Ascending aorta (tissue), 2 donors: ENCODE measurements around the gene CHMP6. TPM values are rescaled to one million over a fixed set of nuclear protein-coding genes. Genes with fewer than 3 reads are reported as not detected.

Source experiments
- DNase-seq, 2 donors: peaks; one replicate each; pipeline ENCODE4 v3.0.0-alpha.2; 2019; ENCODE audit warnings: low spot score in 2 of 2
- H3K27ac ChIP-seq, 2 donors: fragments of 200-600 bp; sonication (generic); one replicate each; pipeline ENCODE4 v1.5.1; 2016 to 2017; ENCODE audit warnings: mild to moderate bottlenecking in 1 of 2
- H3K27me3 ChIP-seq: fragments of 200-600 bp; sonication (generic); one replicate; pipeline ENCODE4 v1.5.1; 2017
- H3K36me3 ChIP-seq, 2 donors: fragments of 200-600 bp; sonication (generic); one replicate each; pipeline ENCODE4 v1.5.1; 2016
- H3K4me1 ChIP-seq, 2 donors: fragments of 200-600 bp; sonication (generic); one replicate each; pipeline ENCODE4 v1.5.1; 2016 to 2017; ENCODE audit warnings: mild to moderate bottlenecking in 1 of 2
- H3K4me3 ChIP-seq, 2 donors: fragments of 200-600 bp; sonication (generic); one replicate each; pipeline ENCODE4 v1.5.1; 2016 to 2017; ENCODE audit warnings: mild to moderate bottlenecking in 1 of 2
- H3K9me3 ChIP-seq, 2 donors: fragments of 200-600 bp; sonication (generic); one replicate each; pipeline ENCODE4 v1.5.1; 2016
- CTCF ChIP-seq, 3 experiments: fragments of 200-600 bp in 2 of 3; fragments of 450-650 bp in 1 of 3; sonication (generic) in 2 of 3; IDR thresholded peaks; one replicate each; pipeline ENCODE4 v1.5.1; 2016 to 2019; ENCODE audit warnings: antibody characterized with exemption in 3 of 3, mild to moderate bottlenecking in 1 of 3, moderate library complexity in 1 of 3
- intact Hi-C: fragments of 100-400 bp; cut with DNase I; formaldehyde crosslinking; loops from one replicate; pipeline ENCODE4 v1.15.1; 2023
- total RNA-seq: library from RNA; depleted of rRNA; stranded (reverse); fragments of >200 nt; gene quantifications from one replicate; pipeline ENCODE4 v1.1.0, GENCODE V29; 2016

CHMP6 gene
- total RNA-seq, 1 donor from 2014 or later, result 32.1 TPM

GRCh38 chr17:81043319-81043724, 51.7 kb downstream of the CHMP6 start:
- no peak for DNase-seq
- H3K4me1 ChIP-seq, result peaks cover 2 to 18% of the 10 kb centered on the region in 2 donors
- H3K4me3 ChIP-seq, result no peak overlapping the region
- no peaks in the 10 kb centered on the region for H3K27me3 ChIP-seq
- H3K27ac ChIP-seq, result peak overlapping the region in 1 of 2 donors; percentile 27
- no peaks in the 10 kb centered on the region for H3K9me3 ChIP-seq
- H3K36me3 ChIP-seq, result no peaks in the 10 kb centered on the region
- intact Hi-C loops, result no loop called here
- TF ChIP-seq CTCF (IDR thresholded peaks at IDR 0.05), result no peak

GRCh38 chr17:81043725-81044427, 52.2 kb downstream of the CHMP6 start:
- no peak overlapping the region for H3K4me3 ChIP-seq
- intact Hi-C loops, result no loop called here
- no peaks in the 10 kb centered on the region for H3K9me3 ChIP-seq
- H3K36me3 ChIP-seq, result no peaks in the 10 kb centered on the region
- H3K27ac ChIP-seq, result peak overlapping the region in 1 of 2 donors; percentile 59
- TF ChIP-seq CTCF (IDR thresholded peaks at IDR 0.05), result no peak
- peaks cover 0 to 12% of the 10 kb centered on the region in 2 donors for H3K4me1 ChIP-seq
- no peaks in the 10 kb centered on the region for H3K27me3 ChIP-seq
- DNase-seq, result no peak

- Histone ChIP-seq H3K4me1 (peaks cover 0 to 8% of the 10 kb centered on the region in 2 donors), H3K36me3 (no peaks in the 10 kb centered on the region), H3K9me3 (no peaks in the 10 kb centered on the region), H3K27ac (peak overlapping the region in 1 of 2 donors; percentile 59), H3K27me3 (no peaks in the 10 kb centered on the region), H3K4me3 (no peak overlapping the region)
- intact Hi-C loops, result no loop called here
- no peak for TF ChIP-seq CTCF (IDR thresholded peaks at IDR 0.05)
- no peak for DNase-seq
Measured at GRCh38 chr17:81044428-81044763, 52.8 kb downstream of the CHMP6 start.

- Histone ChIP-seq H3K4me1 (peaks cover 0 to 6% of the 10 kb centered on the region in 2 donors), H3K9me3 (no peaks in the 10 kb centered on the region), H3K27me3 (no peaks in the 10 kb centered on the region), H3K27ac (peak overlapping the region in 1 of 2 donors; percentile 59), H3K36me3 (no peaks in the 10 kb centered on the region), H3K4me3 (no peak overlapping the region)
- intact Hi-C loops, result no loop called here
- peak in 1 of 2 donors; percentile 84 for DNase-seq
- TF ChIP-seq CTCF (IDR thresholded peaks at IDR 0.05), result no peak
Measured at GRCh38 chr17:81044764-81045589, 53.3 kb downstream of the CHMP6 start.

- Histone ChIP-seq H3K27ac (no peak overlapping the region), H3K4me3 (no peak overlapping the region), H3K36me3 (no peaks in the 10 kb centered on the region), H3K4me1 (peaks cover 0 to 6% of the 10 kb centered on the region in 2 donors), H3K27me3 (no peaks in the 10 kb centered on the region), H3K9me3 (no peaks in the 10 kb centered on the region)
- intact Hi-C loops, result no loop called here
- TF ChIP-seq CTCF (IDR thresholded peaks at IDR 0.05), result no peak
- DNase-seq, result no peak
Measured at GRCh38 chr17:81045590-81046095, 54.0 kb downstream of the CHMP6 start.
